Measurements from ENCODE around the gene CCNDBP1. TPM values are rescaled to one million over a fixed set of nuclear protein-coding genes. Genes with fewer than 3 reads are reported as not detected.

The CCNDBP1 gene
- total and polyA plus RNA-seq, 2 experiments from 2014 or later = 23.9 to 33.5 TPM

DNA sequence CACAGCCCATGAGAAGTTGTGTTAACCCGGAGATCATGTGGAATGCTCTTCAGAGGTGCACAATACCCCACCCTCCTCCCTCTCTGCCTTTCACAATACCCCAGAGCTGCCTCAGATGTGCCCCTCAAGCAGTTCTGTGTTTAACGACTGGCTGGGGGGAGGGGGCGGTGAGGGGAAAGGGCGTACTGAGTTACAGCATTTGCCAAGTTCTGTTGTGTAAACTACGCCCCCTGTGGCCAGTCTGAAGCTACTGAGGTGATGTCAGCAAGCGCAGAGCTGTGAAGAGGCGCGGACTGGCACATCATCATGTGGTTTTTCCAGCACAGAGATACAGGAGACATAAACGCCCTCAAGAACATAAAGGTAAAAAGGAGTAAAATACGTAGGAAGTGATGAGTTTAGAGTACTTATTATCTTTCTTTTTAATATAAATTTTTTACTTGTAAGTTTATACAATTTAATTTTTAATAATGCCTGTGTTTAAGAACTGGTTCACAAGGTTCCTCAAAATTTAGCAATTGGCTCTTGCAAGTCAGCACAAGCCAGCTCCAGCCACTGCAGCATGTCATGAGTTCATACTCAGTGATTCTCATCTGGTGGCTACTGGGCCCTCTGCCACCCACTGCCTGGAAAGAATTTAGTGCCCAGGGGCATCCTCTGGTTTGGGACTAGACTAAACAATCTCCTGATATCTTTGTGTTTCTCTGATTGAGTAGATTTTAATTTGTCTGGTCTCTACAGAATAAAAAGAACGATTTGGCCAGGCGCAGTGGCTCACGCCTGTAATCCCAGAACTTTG, 33.9 kb downstream of the CCNDBP1 start:
- Histone ChIP-seq H3K4me2 (peak overlapping the region; percentile 35; the same call in 1 of the 2 replicates), H3K27me3 (ENCODE audit: insufficient read depth) (no peaks in the 10 kb centered on the region), H3K9me2 (ENCODE audit: insufficient read depth) (no peaks in the 10 kb centered on the region), H3K4me1 (ENCODE audit: insufficient read depth) (no peaks in the 10 kb centered on the region), H3F3A (replicated peaks; ENCODE audit: low read depth) (no peaks in the 10 kb centered on the region), H3K36me3 (ENCODE audit: insufficient read depth) (no peaks in the 10 kb centered on the region), H2AFZ (peak overlapping the region; percentile 92), H3K79me2 (replicated peaks; ENCODE audit: insufficient read depth) (no peaks in the 10 kb centered on the region), H3K4me3 (peak overlapping the region; percentile 33), H4K20me1 (replicated peaks; ENCODE audit: insufficient read depth) (no peaks in the 10 kb centered on the region), H3K27ac (ENCODE audit: low read depth) (no peak overlapping the region)
- no peaks in the 10 kb centered on the region for H3K36me3 Mint-ChIP-seq (ENCODE audit: low read depth)
- H3K27ac Mint-ChIP-seq = no peak overlapping the region
- DNase-seq (ENCODE audit: low spot score) (peak; percentile 95), ATAC-seq (peak; percentile 97)
- TF ChIP-seq CREB1 (CRISPR knock-in tag; IDR thresholded peaks at IDR 0.05; ENCODE audit: low read depth) = peak; percentile 69
- TF ChIP-seq, protein P1, sequence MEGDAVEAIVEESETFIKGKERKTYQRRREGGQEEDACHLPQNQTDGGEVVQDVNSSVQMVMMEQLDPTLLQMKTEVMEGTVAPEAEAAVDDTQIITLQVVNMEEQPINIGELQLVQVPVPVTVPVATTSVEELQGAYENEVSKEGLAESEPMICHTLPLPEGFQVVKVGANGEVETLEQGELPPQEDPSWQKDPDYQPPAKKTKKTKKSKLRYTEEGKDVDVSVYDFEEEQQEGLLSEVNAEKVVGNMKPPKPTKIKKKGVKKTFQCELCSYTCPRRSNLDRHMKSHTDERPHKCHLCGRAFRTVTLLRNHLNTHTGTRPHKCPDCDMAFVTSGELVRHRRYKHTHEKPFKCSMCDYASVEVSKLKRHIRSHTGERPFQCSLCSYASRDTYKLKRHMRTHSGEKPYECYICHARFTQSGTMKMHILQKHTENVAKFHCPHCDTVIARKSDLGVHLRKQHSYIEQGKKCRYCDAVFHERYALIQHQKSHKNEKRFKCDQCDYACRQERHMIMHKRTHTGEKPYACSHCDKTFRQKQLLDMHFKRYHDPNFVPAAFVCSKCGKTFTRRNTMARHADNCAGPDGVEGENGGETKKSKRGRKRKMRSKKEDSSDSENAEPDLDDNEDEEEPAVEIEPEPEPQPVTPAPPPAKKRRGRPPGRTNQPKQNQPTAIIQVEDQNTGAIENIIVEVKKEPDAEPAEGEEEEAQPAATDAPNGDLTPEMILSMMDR (conservative IDR thresholded peaks at IDR 0.05; ENCODE audit: low read depth in 2 of 2) = peak; percentile 74 to 82
- TF ChIP-seq EZH2 (IDR thresholded peaks at IDR 0.05; ENCODE audit: low read depth, unreplicated experiment) = no peak
- peaks cover 2% of the 10 kb centered on the region for H3K27me3 Mint-ChIP-seq (ENCODE audit: insufficient read depth, low read depth, poor library complexity)
- H3K4me3 Mint-ChIP-seq = no peak overlapping the region
- no peaks in the 10 kb centered on the region for H3K9me3 Mint-ChIP-seq
- H3K4me1 Mint-ChIP-seq = peaks cover 8% of the 10 kb centered on the region

DNA sequence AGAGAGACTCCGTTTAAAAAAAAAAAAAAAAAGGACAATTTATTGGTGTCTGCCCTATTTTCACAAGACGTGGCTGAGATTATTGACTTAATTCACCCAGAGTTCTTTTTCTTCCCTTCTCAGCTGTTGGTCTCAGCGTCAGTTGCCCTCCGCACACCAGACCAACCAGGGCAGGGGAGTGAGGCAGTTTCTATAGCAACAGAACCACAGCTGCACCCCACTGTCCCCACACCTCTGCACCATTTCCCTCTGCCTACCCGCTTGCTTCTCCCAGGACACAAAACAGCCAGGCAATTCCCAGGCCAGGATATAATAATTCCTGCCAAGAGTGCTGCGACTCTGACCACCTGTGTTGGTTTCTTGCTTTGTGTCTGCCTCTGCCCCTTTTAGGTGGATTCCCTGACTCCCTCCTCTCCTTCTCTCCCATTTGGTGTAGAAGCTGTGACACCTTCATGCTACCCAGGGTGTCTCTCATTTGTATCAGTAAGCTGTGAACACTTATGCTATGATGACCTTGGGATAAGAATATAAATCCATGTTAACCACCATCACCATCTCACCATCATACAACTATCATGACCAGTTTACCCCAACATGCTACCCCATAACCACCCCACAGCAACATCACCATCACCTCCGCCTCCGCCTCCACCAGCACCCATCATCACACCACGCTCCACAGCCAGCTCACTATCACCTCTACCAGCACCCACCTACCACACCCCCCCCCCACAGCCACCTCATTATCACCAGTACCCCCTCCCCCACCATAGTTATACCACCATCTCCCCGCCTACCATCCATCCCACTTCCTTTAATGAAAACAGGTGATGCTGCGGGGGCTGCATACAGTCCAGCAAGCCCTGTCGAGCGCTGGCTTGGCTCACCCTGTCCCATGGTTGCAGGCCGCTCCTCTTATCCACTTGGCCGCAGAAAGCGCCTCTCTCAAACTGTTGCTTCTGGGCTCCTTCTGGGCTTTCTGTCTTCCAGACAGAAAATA, 35.0 kb downstream of the CCNDBP1 start:
- Histone ChIP-seq H3K4me2 (no peak overlapping the region), H3K36me3 (ENCODE audit: insufficient read depth) (no peaks in the 10 kb centered on the region), H4K20me1 (replicated peaks; ENCODE audit: insufficient read depth) (no peaks in the 10 kb centered on the region), H3K27me3 (ENCODE audit: insufficient read depth) (no peaks in the 10 kb centered on the region), H3K27ac (ENCODE audit: low read depth) (no peak overlapping the region), H3K79me2 (replicated peaks; ENCODE audit: insufficient read depth) (no peaks in the 10 kb centered on the region), H3K9me2 (ENCODE audit: insufficient read depth) (no peaks in the 10 kb centered on the region), H3K4me3 (no peak overlapping the region), H3F3A (replicated peaks; ENCODE audit: low read depth) (no peaks in the 10 kb centered on the region), H2AFZ (no peak overlapping the region), H3K4me1 (ENCODE audit: insufficient read depth) (no peaks in the 10 kb centered on the region)
- Mint-ChIP-seq H3K9me3 (no peaks in the 10 kb centered on the region), H3K27me3 (ENCODE audit: insufficient read depth, low read depth, poor library complexity) (peaks cover 2% of the 10 kb centered on the region), H3K27ac (no peak overlapping the region), H3K36me3 (ENCODE audit: low read depth) (no peaks in the 10 kb centered on the region), H3K4me1 (peaks cover 6% of the 10 kb centered on the region), H3K4me3 (no peak overlapping the region)
- DNase-seq (ENCODE audit: low spot score) (no peak), ATAC-seq (no peak)
- TF ChIP-seq, protein P2, sequence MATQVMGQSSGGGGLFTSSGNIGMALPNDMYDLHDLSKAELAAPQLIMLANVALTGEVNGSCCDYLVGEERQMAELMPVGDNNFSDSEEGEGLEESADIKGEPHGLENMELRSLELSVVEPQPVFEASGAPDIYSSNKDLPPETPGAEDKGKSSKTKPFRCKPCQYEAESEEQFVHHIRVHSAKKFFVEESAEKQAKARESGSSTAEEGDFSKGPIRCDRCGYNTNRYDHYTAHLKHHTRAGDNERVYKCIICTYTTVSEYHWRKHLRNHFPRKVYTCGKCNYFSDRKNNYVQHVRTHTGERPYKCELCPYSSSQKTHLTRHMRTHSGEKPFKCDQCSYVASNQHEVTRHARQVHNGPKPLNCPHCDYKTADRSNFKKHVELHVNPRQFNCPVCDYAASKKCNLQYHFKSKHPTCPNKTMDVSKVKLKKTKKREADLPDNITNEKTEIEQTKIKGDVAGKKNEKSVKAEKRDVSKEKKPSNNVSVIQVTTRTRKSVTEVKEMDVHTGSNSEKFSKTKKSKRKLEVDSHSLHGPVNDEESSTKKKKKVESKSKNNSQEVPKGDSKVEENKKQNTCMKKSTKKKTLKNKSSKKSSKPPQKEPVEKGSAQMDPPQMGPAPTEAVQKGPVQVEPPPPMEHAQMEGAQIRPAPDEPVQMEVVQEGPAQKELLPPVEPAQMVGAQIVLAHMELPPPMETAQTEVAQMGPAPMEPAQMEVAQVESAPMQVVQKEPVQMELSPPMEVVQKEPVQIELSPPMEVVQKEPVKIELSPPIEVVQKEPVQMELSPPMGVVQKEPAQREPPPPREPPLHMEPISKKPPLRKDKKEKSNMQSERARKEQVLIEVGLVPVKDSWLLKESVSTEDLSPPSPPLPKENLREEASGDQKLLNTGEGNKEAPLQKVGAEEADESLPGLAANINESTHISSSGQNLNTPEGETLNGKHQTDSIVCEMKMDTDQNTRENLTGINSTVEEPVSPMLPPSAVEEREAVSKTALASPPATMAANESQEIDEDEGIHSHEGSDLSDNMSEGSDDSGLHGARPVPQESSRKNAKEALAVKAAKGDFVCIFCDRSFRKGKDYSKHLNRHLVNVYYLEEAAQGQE (IDR thresholded peaks at IDR 0.05; ENCODE audit: unreplicated experiment) = no peak
- no peak for TF ChIP-seq EZH2phosphoT487 (IDR thresholded peaks at IDR 0.05; ENCODE audit: unreplicated experiment)
- TF ChIP-seq, protein P3, sequence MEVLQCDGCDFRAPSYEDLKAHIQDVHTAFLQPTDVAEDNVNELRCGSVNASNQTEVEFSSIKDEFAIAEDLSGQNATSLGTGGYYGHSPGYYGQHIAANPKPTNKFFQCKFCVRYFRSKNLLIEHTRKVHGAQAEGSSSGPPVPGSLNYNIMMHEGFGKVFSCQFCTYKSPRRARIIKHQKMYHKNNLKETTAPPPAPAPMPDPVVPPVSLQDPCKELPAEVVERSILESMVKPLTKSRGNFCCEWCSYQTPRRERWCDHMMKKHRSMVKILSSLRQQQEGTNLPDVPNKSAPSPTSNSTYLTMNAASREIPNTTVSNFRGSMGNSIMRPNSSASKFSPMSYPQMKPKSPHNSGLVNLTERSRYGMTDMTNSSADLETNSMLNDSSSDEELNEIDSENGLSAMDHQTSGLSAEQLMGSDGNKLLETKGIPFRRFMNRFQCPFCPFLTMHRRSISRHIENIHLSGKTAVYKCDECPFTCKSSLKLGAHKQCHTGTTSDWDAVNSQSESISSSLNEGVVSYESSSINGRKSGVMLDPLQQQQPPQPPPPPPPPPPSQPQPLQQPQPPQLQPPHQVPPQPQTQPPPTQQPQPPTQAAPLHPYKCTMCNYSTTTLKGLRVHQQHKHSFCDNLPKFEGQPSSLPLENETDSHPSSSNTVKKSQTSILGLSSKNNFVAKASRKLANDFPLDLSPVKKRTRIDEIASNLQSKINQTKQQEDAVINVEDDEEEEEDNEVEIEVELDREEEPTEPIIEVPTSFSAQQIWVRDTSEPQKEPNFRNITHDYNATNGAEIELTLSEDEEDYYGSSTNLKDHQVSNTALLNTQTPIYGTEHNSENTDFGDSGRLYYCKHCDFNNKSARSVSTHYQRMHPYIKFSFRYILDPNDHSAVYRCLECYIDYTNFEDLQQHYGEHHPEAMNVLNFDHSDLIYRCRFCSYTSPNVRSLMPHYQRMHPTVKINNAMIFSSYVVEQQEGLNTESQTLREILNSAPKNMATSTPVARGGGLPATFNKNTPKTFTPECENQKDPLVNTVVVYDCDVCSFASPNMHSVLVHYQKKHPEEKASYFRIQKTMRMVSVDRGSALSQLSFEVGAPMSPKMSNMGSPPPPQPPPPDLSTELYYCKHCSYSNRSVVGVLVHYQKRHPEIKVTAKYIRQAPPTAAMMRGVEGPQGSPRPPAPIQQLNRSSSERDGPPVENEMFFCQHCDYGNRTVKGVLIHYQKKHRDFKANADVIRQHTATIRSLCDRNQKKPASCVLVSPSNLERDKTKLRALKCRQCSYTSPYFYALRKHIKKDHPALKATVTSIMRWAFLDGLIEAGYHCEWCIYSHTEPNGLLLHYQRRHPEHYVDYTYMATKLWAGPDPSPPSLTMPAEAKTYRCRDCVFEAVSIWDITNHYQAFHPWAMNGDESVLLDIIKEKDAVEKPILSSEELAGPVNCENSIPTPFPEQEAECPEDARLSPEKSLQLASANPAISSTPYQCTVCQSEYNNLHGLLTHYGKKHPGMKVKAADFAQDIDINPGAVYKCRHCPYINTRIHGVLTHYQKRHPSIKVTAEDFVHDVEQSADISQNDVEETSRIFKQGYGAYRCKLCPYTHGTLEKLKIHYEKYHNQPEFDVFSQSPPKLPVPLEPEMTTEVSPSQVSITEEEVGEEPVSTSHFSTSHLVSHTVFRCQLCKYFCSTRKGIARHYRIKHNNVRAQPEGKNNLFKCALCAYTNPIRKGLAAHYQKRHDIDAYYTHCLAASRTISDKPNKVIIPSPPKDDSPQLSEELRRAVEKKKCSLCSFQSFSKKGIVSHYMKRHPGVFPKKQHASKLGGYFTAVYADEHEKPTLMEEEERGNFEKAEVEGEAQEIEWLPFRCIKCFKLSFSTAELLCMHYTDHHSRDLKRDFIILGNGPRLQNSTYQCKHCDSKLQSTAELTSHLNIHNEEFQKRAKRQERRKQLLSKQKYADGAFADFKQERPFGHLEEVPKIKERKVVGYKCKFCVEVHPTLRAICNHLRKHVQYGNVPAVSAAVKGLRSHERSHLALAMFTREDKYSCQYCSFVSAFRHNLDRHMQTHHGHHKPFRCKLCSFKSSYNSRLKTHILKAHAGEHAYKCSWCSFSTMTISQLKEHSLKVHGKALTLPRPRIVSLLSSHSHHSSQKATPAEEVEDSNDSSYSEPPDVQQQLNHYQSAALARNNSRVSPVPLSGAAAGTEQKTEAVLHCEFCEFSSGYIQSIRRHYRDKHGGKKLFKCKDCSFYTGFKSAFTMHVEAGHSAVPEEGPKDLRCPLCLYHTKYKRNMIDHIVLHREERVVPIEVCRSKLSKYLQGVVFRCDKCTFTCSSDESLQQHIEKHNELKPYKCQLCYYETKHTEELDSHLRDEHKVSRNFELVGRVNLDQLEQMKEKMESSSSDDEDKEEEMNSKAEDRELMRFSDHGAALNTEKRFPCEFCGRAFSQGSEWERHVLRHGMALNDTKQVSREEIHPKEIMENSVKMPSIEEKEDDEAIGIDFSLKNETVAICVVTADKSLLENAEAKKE (CRISPR knock-in tag; IDR thresholded peaks at IDR 0.05) = no peak
